Mesenchymal stem cell (in vitro differentiated cells and primary cell): ENCODE results near the gene VAV2.

Experiments
- DNase-seq: peaks from one replicate; pipeline ENCODE4 v3.0.0-alpha.2; 2013
- H2AFZ ChIP-seq: one replicate; pipeline ENCODE4 v1.6.1; 2013; ENCODE audit warnings: low read depth, mild to moderate bottlenecking, control low read depth, inconsistent platforms, low read length, moderate library complexity
- H2AK5ac ChIP-seq: 2 replicates; pipeline ENCODE4 v1.6.1; 2013; ENCODE audit warnings: low read length, moderate library complexity, mild to moderate bottlenecking, inconsistent platforms; ENCODE audit not compliant: severe bottlenecking
- H2BK120ac ChIP-seq: one replicate; pipeline ENCODE4 v1.6.1; 2013; ENCODE audit warnings: low read depth, mild to moderate bottlenecking, inconsistent platforms, low read length, moderate library complexity
- H2BK12ac ChIP-seq, 2 experiments: one replicate each; pipeline ENCODE4 v1.6.1; 2013; ENCODE audit warnings: inconsistent platforms in 2 of 2, low read length in 2 of 2, mild to moderate bottlenecking in 2 of 2, moderate library complexity in 2 of 2, control low read depth in 1 of 2
- H2BK15ac ChIP-seq: one replicate; pipeline ENCODE4 v1.6.1; 2013; ENCODE audit warnings: mild to moderate bottlenecking, low read depth, inconsistent platforms; ENCODE audit not compliant: poor library complexity, severe bottlenecking
- H2BK5ac ChIP-seq: 2 replicates; pipeline ENCODE4 v1.6.1; 2013; ENCODE audit warnings: low read depth, mild to moderate bottlenecking, low read length, control low read depth, inconsistent platforms; ENCODE audit not compliant: poor library complexity, severe bottlenecking
- H3K14ac ChIP-seq, 2 experiments: one replicate each; pipeline ENCODE4 v1.6.1; 2013; ENCODE audit warnings: inconsistent platforms in 2 of 2, low read length in 2 of 2, control low read depth in 1 of 2, mild to moderate bottlenecking in 1 of 2, moderate library complexity in 1 of 2
- H3K18ac ChIP-seq, 2 experiments: one replicate each; pipeline ENCODE4 v1.6.1; 2013; ENCODE audit warnings: inconsistent platforms in 2 of 2, low read length in 2 of 2, control low read depth in 1 of 2, low read depth in 1 of 2, mild to moderate bottlenecking in 1 of 2
- H3K23ac ChIP-seq, 2 experiments: one replicate each; pipeline ENCODE4 v1.6.1; 2013; ENCODE audit warnings: inconsistent platforms in 2 of 2, low read length in 2 of 2, mild to moderate bottlenecking in 2 of 2, moderate library complexity in 2 of 2, control low read depth in 1 of 2
- H3K27ac ChIP-seq: 2 replicates; pipeline ENCODE4 v1.5.1; 2013; ENCODE audit warnings: mild to moderate bottlenecking, moderate library complexity, low read length, control low read depth, inconsistent platforms; ENCODE audit not compliant: poor library complexity, severe bottlenecking
- H3K27me3 ChIP-seq, 2 experiments: 2 replicates each; pipeline versions ENCODE4 v1.6.1 to v1.7.0; 2013; ENCODE audit warnings: low read length in 2 of 2, mild to moderate bottlenecking in 2 of 2, moderate library complexity in 2 of 2, control low read depth in 1 of 2, inconsistent platforms in 1 of 2; ENCODE audit not compliant: control insufficient read depth in 1 of 2, insufficient read depth in 1 of 2
- H3K36me3 ChIP-seq, 2 experiments: 2 replicates each; pipeline versions ENCODE4 v1.6.1 to v1.7.0; 2013; ENCODE audit warnings: low read length in 2 of 2, control low read depth in 1 of 2, inconsistent platforms in 1 of 2, low read depth in 1 of 2, mild to moderate bottlenecking in 1 of 2; ENCODE audit not compliant: insufficient read depth in 2 of 2, control insufficient read depth in 1 of 2
- H3K4ac ChIP-seq, 2 experiments: one replicate each; pipeline ENCODE4 v1.6.1; 2013; ENCODE audit warnings: inconsistent platforms in 2 of 2, low read length in 2 of 2, mild to moderate bottlenecking in 2 of 2, moderate library complexity in 2 of 2, control low read depth in 1 of 2, low read depth in 1 of 2
- H3K4me1 ChIP-seq: 2 replicates; pipeline ENCODE4 v1.6.1; 2013; ENCODE audit warnings: low read depth, low read length, control low read depth; ENCODE audit not compliant: control insufficient read depth, insufficient read depth
- H3K4me2 ChIP-seq: 2 replicates; pipeline ENCODE4 v1.6.1; 2013; ENCODE audit warnings: low read length, mild to moderate bottlenecking, inconsistent platforms; ENCODE audit not compliant: poor library complexity, severe bottlenecking
- H3K4me3 ChIP-seq, 2 experiments: 2 replicates each; pipeline versions ENCODE4 v1.5.1 to v1.7.0; 2013; ENCODE audit warnings: low read length in 2 of 2, mild to moderate bottlenecking in 2 of 2, control low read depth in 1 of 2, low read depth in 1 of 2; ENCODE audit not compliant: insufficient read depth in 1 of 2
- H3K79me1 ChIP-seq: replicated peaks from 2 replicates; pipeline ENCODE4 v1.6.1; 2013; ENCODE audit warnings: mild to moderate bottlenecking, control low read depth, low read length, inconsistent platforms; ENCODE audit not compliant: poor library complexity, severe bottlenecking
- H3K9ac ChIP-seq: 2 replicates; pipeline ENCODE4 v1.7.0; 2013; ENCODE audit warnings: mild to moderate bottlenecking, low read length, moderate library complexity
- H3K9me3 ChIP-seq: 2 replicates; pipeline ENCODE4 v1.7.0; 2013; ENCODE audit warnings: mild to moderate bottlenecking, low read length; ENCODE audit not compliant: control insufficient read depth
- H4K8ac ChIP-seq: one replicate; pipeline ENCODE4 v1.6.1; 2013; ENCODE audit warnings: inconsistent platforms, mild to moderate bottlenecking, low read length, moderate library complexity
- H4K91ac ChIP-seq: one replicate; pipeline ENCODE4 v1.6.1; 2013; ENCODE audit warnings: mild to moderate bottlenecking, low read length, inconsistent platforms
- WGBS: methylation state at CpG from one replicate; pipeline ENCODE4 v1.1.7; 2013; ENCODE audit warnings: mixed read lengths; 5-methylcytosine and 5-hydroxymethylcytosine counted together

VAV2 gene

DNA sequence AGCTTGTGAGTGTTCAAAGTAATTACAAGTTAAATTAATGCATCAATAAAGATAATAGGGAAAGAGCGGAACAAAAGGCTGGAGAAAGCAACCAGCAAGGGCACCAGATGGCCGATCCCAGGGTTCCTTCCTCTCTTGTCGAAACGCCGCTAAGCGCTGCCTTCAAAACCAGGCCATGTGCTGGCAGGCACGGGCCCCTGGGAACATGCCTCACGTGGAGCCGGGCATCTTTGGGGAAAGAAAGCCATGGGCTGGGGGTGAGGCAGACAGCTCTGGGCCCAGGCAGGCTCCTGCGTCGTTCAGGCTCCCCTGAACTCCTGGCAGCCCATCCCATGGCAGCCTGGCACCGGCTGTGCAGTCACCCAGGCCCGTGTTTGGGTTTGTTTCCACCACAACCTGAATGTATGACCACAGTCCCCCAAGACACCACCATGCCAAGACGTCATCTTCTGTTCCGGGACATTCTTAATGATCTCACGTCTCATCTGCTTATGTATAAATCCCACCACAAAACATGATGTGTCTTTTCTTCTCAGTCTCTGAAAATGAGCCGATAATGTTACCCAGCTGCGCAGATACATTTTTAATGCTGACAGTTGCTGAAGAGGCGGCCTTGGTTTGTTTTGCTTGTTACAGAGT is 143.5 kb downstream of the VAV2 start:
- Histone ChIP-seq H3K4me3 (no peak overlapping the region), H3K18ac (no peak overlapping the region), H3K9ac (no peak overlapping the region), H2AFZ (no peak overlapping the region), H2BK15ac (no peak overlapping the region), H3K79me1 (peaks cover 79% of the 10 kb centered on the region), H3K36me3 (peaks cover 0 to 70% of the 10 kb centered on the region in 2 experiments), H3K9me3 (no peaks in the 10 kb centered on the region), H3K14ac (no peak overlapping the region), H4K91ac (no peak overlapping the region), H3K4me1 (peaks cover 27% of the 10 kb centered on the region), H2AK5ac (no peak overlapping the region), H3K27ac (no peak overlapping the region), H3K4me2 (no peak overlapping the region), H2BK12ac (no peak overlapping the region), H3K4ac (no peak overlapping the region), H3K23ac (no peak overlapping the region), H2BK5ac (no peak overlapping the region), H4K8ac (no peak overlapping the region), H3K27me3 (no peaks in the 10 kb centered on the region), H2BK120ac (no peak overlapping the region)
- WGBS, result 95% methylated on average over 19 of the region's 19 CpGs
- no peak for DNase-seq

DNA sequence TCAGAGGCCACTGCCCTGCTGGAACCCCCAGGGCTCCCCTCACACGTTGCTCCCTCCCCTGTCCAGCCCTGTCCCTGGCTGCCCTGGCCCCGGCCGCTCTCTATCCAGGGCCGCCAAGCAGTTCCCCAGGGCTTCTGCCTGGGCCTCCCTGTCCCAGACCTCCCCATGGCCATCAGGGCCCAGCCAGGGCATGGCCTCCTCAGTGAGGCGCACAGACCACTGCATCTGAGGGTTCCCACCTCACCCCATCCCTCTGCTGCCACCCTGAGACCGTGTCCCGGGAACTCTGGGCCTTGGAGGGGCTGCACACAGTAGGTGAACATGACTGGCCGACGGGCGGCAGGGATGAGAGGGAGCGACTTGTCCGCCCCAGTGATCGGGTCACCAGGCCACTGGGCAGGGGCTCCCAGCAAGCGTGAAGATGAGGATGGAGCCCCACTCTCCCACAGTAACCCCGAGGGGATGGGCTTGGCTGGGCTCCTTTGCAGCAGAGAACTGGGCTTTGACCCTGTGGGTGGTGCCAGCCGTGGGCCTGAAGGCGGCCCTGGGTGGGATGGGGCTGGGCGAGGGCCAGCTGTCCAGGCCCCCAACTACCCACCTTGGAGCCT is 145.5 kb downstream of the VAV2 start:
- Histone ChIP-seq H2AK5ac (no peak overlapping the region), H4K8ac (no peak overlapping the region), H2BK12ac (no peak overlapping the region), H3K9ac (no peak overlapping the region), H4K91ac (peak overlapping the region; percentile 52), H3K23ac (no peak overlapping the region), H3K4me1 (peaks cover 31% of the 10 kb centered on the region), H2BK5ac (no peak overlapping the region), H3K36me3 (peaks cover 0 to 71% of the 10 kb centered on the region in 2 experiments), H2BK120ac (no peak overlapping the region), H3K4me3 (no peak overlapping the region), H3K4ac (no peak overlapping the region), H3K14ac (no peak overlapping the region), H2BK15ac (no peak overlapping the region), H3K79me1 (peaks cover 85% of the 10 kb centered on the region), H3K27me3 (no peaks in the 10 kb centered on the region), H3K27ac (no peak overlapping the region), H3K18ac (no peak overlapping the region), H3K9me3 (no peaks in the 10 kb centered on the region), H3K4me2 (no peak overlapping the region), H2AFZ (no peak overlapping the region)
- no peak for DNase-seq
- WGBS, result 97% methylated on average over 18 of the region's 18 CpGs

- 20% methylated on average over 7 of the region's 7 CpGs for WGBS
- H4K8ac ChIP-seq, result peak overlapping the region; percentile 73
- no peak overlapping the region for H3K4me3 ChIP-seq
- no peaks in the 10 kb centered on the region for H3K27me3 ChIP-seq
- no peak overlapping the region for H2BK120ac ChIP-seq
- peak overlapping the region in 1 of 2 experiments; percentile 19 for H3K4ac ChIP-seq
- H4K91ac ChIP-seq, result peak overlapping the region; percentile 64
- H2AK5ac ChIP-seq, result no peak overlapping the region
- no peak overlapping the region for H2BK5ac ChIP-seq
- H3K79me1 ChIP-seq, result peaks cover 82% of the 10 kb centered on the region
- no peak overlapping the region for H2AFZ ChIP-seq
- no peaks in the 10 kb centered on the region for H3K9me3 ChIP-seq
- H3K18ac ChIP-seq, result peak overlapping the region; percentile 25 to 69
- H3K36me3 ChIP-seq, result peaks cover 0 to 75% of the 10 kb centered on the region in 2 experiments
- H3K4me2 ChIP-seq, result no peak overlapping the region
- no peak overlapping the region for H3K23ac ChIP-seq
- no peak overlapping the region for H2BK15ac ChIP-seq
- H2BK12ac ChIP-seq, result no peak overlapping the region
- H3K9ac ChIP-seq, result no peak overlapping the region
- peak; percentile 78 for DNase-seq
- H3K4me1 ChIP-seq, result peaks cover 38% of the 10 kb centered on the region
- H3K14ac ChIP-seq, result peak overlapping the region in 1 of 2 experiments; percentile 53
- no peak overlapping the region for H3K27ac ChIP-seq
These were observed 146.7 kb downstream of the VAV2 start for GRCh38 chr9:133845440-133845839.

DNA sequence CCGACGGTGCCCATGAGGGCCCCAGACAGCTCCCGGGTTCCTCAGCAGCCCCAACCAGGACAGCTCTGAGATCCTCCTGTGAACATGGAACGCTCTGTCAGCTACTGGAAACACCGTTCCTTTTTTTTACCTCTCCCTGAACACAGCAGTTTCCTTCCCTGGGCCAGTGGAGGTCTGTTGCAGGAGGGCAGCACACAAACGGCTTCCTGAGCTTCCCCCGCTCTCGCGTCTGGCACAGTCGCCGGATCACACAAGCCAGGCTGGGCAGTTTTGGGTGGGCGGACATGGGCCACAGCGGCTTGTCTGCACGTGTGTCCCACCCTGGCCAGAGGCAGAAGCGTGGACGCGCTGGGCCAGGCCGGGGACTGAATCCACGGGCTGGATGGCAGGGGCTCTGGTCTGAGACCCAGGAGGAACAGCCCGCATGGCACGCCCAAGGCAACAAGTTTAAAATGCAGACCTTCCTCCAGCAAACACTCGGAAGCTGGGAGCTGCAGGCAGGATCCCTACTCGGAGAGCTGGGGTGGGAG is 147.2 kb downstream of the VAV2 start:
- Histone ChIP-seq H2BK12ac (peak overlapping the region in 1 of 2 experiments; percentile 87), H3K4ac (peak overlapping the region; percentile 61 to 93), H4K8ac (peak overlapping the region; percentile 82), H3K27ac (no peak overlapping the region), H3K4me1 (peaks cover 42% of the 10 kb centered on the region), H2BK120ac (peak overlapping the region; percentile 64), H3K23ac (no peak overlapping the region), H2BK15ac (no peak overlapping the region), H3K27me3 (no peaks in the 10 kb centered on the region), H3K14ac (peak overlapping the region in 1 of 2 experiments; percentile 76), H2AK5ac (no peak overlapping the region), H4K91ac (peak overlapping the region; percentile 86), H3K9me3 (no peaks in the 10 kb centered on the region), H3K79me1 (peaks cover 78% of the 10 kb centered on the region), H3K4me2 (no peak overlapping the region), H2BK5ac (no peak overlapping the region), H3K36me3 (peaks cover 0 to 70% of the 10 kb centered on the region in 2 experiments), H3K18ac (peak overlapping the region; percentile 75 to 89), H3K9ac (no peak overlapping the region), H2AFZ (no peak overlapping the region), H3K4me3 (no peak overlapping the region)
- DNase-seq, result no peak
- 84% methylated on average over 23 of the region's 23 CpGs for WGBS
